ENCODE data around the gene COG4.

The COG4 gene

GRCh38 chr16:70470141-70470926 is 53.0 kb downstream of the COG4 start:
- Histone ChIP-seq H3K4me3 (ENCODE audit: low read depth, low read length) (no peak overlapping the region), H3K36me3 (replicated peaks) (no peaks in the 10 kb centered on the region), H3K27me3 (replicated peaks) (no peaks in the 10 kb centered on the region), H3K27ac (no peak overlapping the region)
- in situ Hi-C loops (cut with HindIII; ENCODE audit: low pct_ligation_motif_present, low sequenced_read_pairs) = no loop called here
- DNase-seq = no peak
- TF ChIP-seq CTCF (IDR thresholded peaks at IDR 0.05; ENCODE audit: low read depth, low read length, missing control alignments) = no peak

DNA sequence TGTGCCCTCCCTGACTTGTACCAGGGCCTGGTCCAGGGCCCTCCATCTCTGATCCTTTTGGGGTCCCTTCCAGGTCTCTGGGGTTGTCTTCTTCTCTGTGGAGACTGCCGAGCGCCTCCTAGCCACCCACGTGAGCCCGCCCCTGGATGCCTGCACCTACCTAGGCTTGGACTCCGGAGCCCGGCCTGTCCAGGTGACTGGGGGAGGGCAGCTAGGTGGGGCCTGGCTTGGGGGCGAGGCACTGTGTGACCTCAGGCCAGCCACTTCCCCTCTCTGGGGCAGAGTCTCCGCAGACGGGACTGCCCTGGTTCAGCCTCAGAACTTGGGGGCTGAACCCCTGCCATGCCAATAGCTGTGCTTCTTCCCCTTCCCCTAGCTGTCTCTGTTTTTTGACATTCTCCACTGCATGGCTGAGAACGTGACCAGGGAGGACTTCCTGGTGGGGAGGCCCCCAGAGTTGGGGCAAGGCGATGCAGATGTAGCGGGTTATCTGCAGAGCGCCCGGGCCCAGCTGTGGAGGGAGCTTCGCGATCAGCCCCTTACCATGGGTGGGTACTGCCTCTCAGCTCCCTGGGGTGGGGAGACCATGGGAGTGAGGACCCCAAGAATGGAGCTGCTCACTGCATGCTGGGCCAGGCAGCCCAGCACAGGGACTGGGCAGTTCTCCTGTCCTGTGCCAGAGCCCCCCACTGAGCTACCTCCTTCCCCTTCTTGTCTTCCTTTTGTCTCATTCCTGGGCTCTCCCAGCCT is 54.4 kb downstream of the COG4 start:
- Histone ChIP-seq H3K27me3 (replicated peaks) (no peaks in the 10 kb centered on the region), H3K4me3 (ENCODE audit: low read depth, low read length) (no peak overlapping the region), H3K27ac (no peak overlapping the region), H3K36me3 (replicated peaks) (no peaks in the 10 kb centered on the region)
- no peak for TF ChIP-seq CTCF (IDR thresholded peaks at IDR 0.05; ENCODE audit: low read depth, low read length, missing control alignments)
- DNase-seq = no peak
- in situ Hi-C loops (cut with HindIII; ENCODE audit: low pct_ligation_motif_present, low sequenced_read_pairs) = no loop called here

GRCh38 chr16:70467608-70468007 is 55.7 kb downstream of the COG4 start:
- Histone ChIP-seq H3K27me3 (replicated peaks) (no peaks in the 10 kb centered on the region), H3K4me3 (ENCODE audit: low read depth, low read length) (no peak overlapping the region), H3K36me3 (replicated peaks) (peaks cover 3% of the 10 kb centered on the region), H3K27ac (no peak overlapping the region)
- TF ChIP-seq CTCF (IDR thresholded peaks at IDR 0.05; ENCODE audit: low read depth, low read length, missing control alignments) = no peak
- no peak for DNase-seq
- in situ Hi-C loops (cut with HindIII; ENCODE audit: low pct_ligation_motif_present, low sequenced_read_pairs) = no loop called here

- no peak for DNase-seq
- peak; percentile 3 for TF ChIP-seq CTCF (IDR thresholded peaks at IDR 0.05; ENCODE audit: low read depth, low read length, missing control alignments)
- H3K27ac ChIP-seq = no peak overlapping the region
- in situ Hi-C loops (cut with HindIII; ENCODE audit: low pct_ligation_motif_present, low sequenced_read_pairs) = no loop called here
- no peak overlapping the region for H3K4me3 ChIP-seq (ENCODE audit: low read depth, low read length)
- no peaks in the 10 kb centered on the region for H3K27me3 ChIP-seq (replicated peaks)
- peaks cover 3% of the 10 kb centered on the region for H3K36me3 ChIP-seq (replicated peaks)
Observed at GRCh38 chr16:70467113-70467512, 56.2 kb downstream of the COG4 start.

- in situ Hi-C loops (cut with HindIII; ENCODE audit: low pct_ligation_motif_present, low sequenced_read_pairs) = no loop called here
- no peak for DNase-seq
- no peak for TF ChIP-seq CTCF (IDR thresholded peaks at IDR 0.05; ENCODE audit: low read depth, low read length, missing control alignments)
- H3K27me3 ChIP-seq (replicated peaks) = no peaks in the 10 kb centered on the region
- H3K4me3 ChIP-seq (ENCODE audit: low read depth, low read length) = no peak overlapping the region
- H3K36me3 ChIP-seq (replicated peaks) = peaks cover 3% of the 10 kb centered on the region
- no peak overlapping the region for H3K27ac ChIP-seq
Observed at GRCh38 chr16:70466805-70467076, 56.6 kb downstream of the COG4 start.
